Fibroblast of lung (primary cell): ENCODE results near the gene ZC3H8. TPM values are rescaled to one million over a fixed set of nuclear protein-coding genes. Genes with fewer than 3 reads are reported as not detected.

ENCODE experiments used
- DNase-seq, 2 donors: peaks; one replicate each; pipeline versions ENCODE4 v3.0.0 to v3.0.0-alpha.2; 2010; ENCODE audit warnings: low read depth in 2 of 2
- H2AFZ ChIP-seq: 2 replicates; pipeline ENCODE4 v1.5.1; 2012; ENCODE audit warnings: low read length, control low read depth, inconsistent platforms
- H3K27ac ChIP-seq: 2 replicates; pipeline ENCODE4 v1.5.1; 2011; ENCODE audit warnings: low read length, control low read depth; ENCODE audit not compliant: insufficient read depth
- H3K27me3 ChIP-seq: 2 replicates; pipeline ENCODE4 v1.5.1; 2011; ENCODE audit warnings: mild to moderate bottlenecking, low read length; ENCODE audit not compliant: control insufficient read depth, insufficient read depth
- H3K36me3 ChIP-seq: 2 replicates; pipeline ENCODE4 v1.5.1; 2011; ENCODE audit warnings: low read length; ENCODE audit not compliant: control insufficient read depth, insufficient read depth
- H3K4me1 ChIP-seq: 2 replicates; pipeline ENCODE4 v1.5.1; 2011; ENCODE audit warnings: low read length; ENCODE audit not compliant: control insufficient read depth, insufficient read depth; ENCODE audit errors: extremely low read depth
- H3K4me2 ChIP-seq: 2 replicates; pipeline ENCODE4 v1.5.1; 2011; ENCODE audit warnings: low read length, control low read depth; ENCODE audit not compliant: insufficient read depth; ENCODE audit errors: extremely low read depth
- H3K4me3 ChIP-seq, 4 experiments: fragments of 200-600 bp in 1 of 4; sonication (generic) in 1 of 4; replicated peaks in 1 of 4; 2 replicates each; pipeline ENCODE4 v1.5.1; 2011 to 2016; ENCODE audit warnings: low read length in 4 of 4, low read depth in 3 of 4, mild to moderate bottlenecking in 3 of 4, control low read depth in 2 of 4, inconsistent platforms in 1 of 4, mixed read lengths in 1 of 4; ENCODE audit not compliant: insufficient read depth in 1 of 4; ENCODE audit errors: control extremely low read depth in 1 of 4
- H3K79me2 ChIP-seq: 2 replicates; pipeline ENCODE4 v1.5.1; 2012; ENCODE audit warnings: mild to moderate bottlenecking, low read length, inconsistent platforms; ENCODE audit not compliant: control insufficient read depth, insufficient read depth
- H3K9ac ChIP-seq: 2 replicates; pipeline ENCODE4 v1.5.1; 2011; ENCODE audit warnings: mild to moderate bottlenecking, low read length, control low read depth; ENCODE audit not compliant: insufficient read depth
- H3K9me3 ChIP-seq: 2 replicates; pipeline ENCODE4 v1.5.1; 2012; ENCODE audit warnings: low read depth, low read length; ENCODE audit not compliant: control insufficient read depth, insufficient read depth
- H4K20me1 ChIP-seq: 2 replicates; pipeline ENCODE4 v1.5.1; 2011; ENCODE audit warnings: low read length; ENCODE audit not compliant: control insufficient read depth, insufficient read depth; ENCODE audit errors: extremely low read depth
- EZH2 ChIP-seq: IDR thresholded peaks from 2 replicates; pipeline ENCODE4 v1.5.1; 2012; ENCODE audit warnings: low read length, control low read depth, mild to moderate bottlenecking; ENCODE audit errors: missing control alignments
- polyA plus RNA-seq, 2 donors: library from polyadenylated mRNA; depleted of rRNA in 1 of 2; stranded (reverse) in 1 of 2; unstranded in 1 of 2; fragments of >200 nt; gene quantifications; 2 replicates each; pipeline ENCODE4 v1.2.1, GENCODE V29; 2011 to 2012; ENCODE audit warnings: missing spikeins in 1 of 2
- total RNA-seq: library from RNA; depleted of rRNA; stranded (reverse); fragments of >200 nt; gene quantifications from 2 replicates; pipeline ENCODE4 v1.2.1, GENCODE V29; 2014
- TF ChIP-seq, protein P1 (sequence below), 2 donors: IDR thresholded peaks in 1 of 2; conservative IDR thresholded peaks in 1 of 2; 1 replicate in 1 of 2; 2 replicates in 1 of 2; pipeline ENCODE4 v1.5.1; 2011 to 2012; ENCODE audit warnings: low read length in 2 of 2, control low read depth in 1 of 2, inconsistent platforms in 1 of 2, low read depth in 1 of 2, mild to moderate bottlenecking in 1 of 2

The ZC3H8 gene
- total and polyA plus RNA-seq, 2 donors (not counting 1 experiment from before 2014, with no cell fraction given), result 2.8 to 4.6 TPM

DNA sequence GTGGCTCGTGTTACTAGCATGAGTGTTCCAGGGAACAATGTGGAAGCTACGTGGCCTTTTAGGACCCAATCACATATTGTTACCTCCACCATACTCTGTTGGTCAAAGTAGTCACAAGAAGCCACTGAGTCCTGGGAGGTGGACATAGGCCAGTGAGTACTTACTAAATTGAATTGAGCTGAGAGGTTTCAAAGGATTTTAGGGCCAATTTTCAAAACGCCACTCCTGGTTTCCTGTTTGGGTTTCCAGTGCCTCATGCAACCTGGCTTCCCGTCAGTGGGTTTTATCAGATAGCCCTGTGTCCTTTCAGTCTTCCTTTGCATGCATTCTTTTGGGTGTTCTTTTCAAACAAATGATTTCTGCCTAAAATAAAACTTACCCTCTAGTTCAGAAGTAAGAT is 60.4 kb downstream of the ZC3H8 start:
- no peaks in the 10 kb centered on the region for H3K36me3 ChIP-seq
- DNase-seq, result no peak
- H4K20me1 ChIP-seq, result no peaks in the 10 kb centered on the region
- TF ChIP-seq, protein P1, sequence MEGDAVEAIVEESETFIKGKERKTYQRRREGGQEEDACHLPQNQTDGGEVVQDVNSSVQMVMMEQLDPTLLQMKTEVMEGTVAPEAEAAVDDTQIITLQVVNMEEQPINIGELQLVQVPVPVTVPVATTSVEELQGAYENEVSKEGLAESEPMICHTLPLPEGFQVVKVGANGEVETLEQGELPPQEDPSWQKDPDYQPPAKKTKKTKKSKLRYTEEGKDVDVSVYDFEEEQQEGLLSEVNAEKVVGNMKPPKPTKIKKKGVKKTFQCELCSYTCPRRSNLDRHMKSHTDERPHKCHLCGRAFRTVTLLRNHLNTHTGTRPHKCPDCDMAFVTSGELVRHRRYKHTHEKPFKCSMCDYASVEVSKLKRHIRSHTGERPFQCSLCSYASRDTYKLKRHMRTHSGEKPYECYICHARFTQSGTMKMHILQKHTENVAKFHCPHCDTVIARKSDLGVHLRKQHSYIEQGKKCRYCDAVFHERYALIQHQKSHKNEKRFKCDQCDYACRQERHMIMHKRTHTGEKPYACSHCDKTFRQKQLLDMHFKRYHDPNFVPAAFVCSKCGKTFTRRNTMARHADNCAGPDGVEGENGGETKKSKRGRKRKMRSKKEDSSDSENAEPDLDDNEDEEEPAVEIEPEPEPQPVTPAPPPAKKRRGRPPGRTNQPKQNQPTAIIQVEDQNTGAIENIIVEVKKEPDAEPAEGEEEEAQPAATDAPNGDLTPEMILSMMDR (conservative IDR thresholded peaks at IDR 0.05 in 1 of 2, IDR thresholded peaks at IDR 0.05 in 1 of 2; ENCODE audit: low read depth in 1 of 2, low read length in 2 of 2), result no peak
- TF ChIP-seq EZH2, result no peak
- H3K9ac ChIP-seq, result no peak overlapping the region
- H3K4me2 ChIP-seq, result no peak overlapping the region
- no peaks in the 10 kb centered on the region for H3K79me2 ChIP-seq
- no peak overlapping the region for H3K27ac ChIP-seq
- no peak overlapping the region for H3K4me3 ChIP-seq
- no peaks in the 10 kb centered on the region for H3K27me3 ChIP-seq
- no peaks in the 10 kb centered on the region for H3K9me3 ChIP-seq
- no peaks in the 10 kb centered on the region for H3K4me1 ChIP-seq
- no peak overlapping the region for H2AFZ ChIP-seq

DNA sequence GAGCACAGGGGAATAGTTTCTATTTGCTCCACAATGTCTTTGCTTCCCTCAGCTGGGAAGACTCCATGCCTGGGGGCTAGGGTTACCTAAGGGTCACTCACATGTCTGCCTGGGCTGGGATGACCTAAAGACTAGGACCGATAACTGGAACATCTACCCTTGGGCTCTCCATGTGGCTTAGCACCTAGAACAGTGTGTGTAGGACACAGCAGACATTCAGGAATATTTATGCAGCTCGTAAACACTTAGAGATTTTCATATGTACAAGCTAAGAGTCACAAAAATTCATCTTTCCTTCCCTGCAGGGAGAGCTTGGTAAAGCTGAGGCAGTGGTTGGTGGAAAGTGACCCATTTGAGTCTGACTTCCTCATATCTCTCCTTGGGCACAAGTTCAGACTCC is 60.8 kb downstream of the ZC3H8 start:
- Histone ChIP-seq H3K4me2 (no peak overlapping the region), H3K27me3 (no peaks in the 10 kb centered on the region), H3K4me1 (no peaks in the 10 kb centered on the region), H3K79me2 (no peaks in the 10 kb centered on the region), H3K9me3 (no peaks in the 10 kb centered on the region), H3K36me3 (no peaks in the 10 kb centered on the region), H3K4me3 (no peak overlapping the region), H4K20me1 (no peaks in the 10 kb centered on the region), H2AFZ (no peak overlapping the region), H3K27ac (no peak overlapping the region), H3K9ac (no peak overlapping the region)
- TF ChIP-seq, protein P1 (conservative IDR thresholded peaks at IDR 0.05 in 1 of 2, IDR thresholded peaks at IDR 0.05 in 1 of 2; ENCODE audit: low read depth in 1 of 2, low read length in 2 of 2), result no peak
- DNase-seq, result no peak

DNA sequence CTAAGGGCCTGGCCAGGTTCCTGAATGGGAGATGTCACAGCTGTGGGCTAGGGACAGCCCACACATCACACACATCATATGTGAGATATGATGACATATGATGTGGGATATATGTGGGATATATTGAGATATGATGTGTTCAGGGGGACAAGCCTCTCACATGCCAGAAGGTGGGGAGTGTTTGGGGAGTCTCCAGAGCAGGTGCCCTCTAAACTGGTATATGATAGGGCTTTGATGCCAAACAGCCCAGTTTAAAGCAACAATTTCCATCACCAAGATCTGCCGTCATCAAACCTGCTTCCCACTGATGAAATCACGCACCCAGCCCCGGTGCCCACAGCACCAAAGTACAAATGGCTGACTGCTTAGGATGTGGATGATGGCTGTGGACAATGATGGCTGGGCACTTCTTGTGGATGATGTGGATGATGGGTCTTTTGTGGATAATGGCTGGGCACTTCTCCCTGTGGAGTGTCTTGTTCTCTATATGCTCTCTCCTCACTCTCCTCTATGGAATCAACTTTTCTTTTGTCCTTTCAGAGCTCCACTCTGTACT is 65.8 kb downstream of the ZC3H8 start:
- Histone ChIP-seq H3K9ac (no peak overlapping the region), H3K4me2 (no peak overlapping the region), H3K36me3 (no peaks in the 10 kb centered on the region), H3K79me2 (no peaks in the 10 kb centered on the region), H3K9me3 (no peaks in the 10 kb centered on the region), H3K4me1 (no peaks in the 10 kb centered on the region), H4K20me1 (no peaks in the 10 kb centered on the region), H3K27ac (no peak overlapping the region), H3K27me3 (no peaks in the 10 kb centered on the region), H3K4me3 (no peak overlapping the region), H2AFZ (no peak overlapping the region)
- DNase-seq, result no peak
- no peak for TF ChIP-seq EZH2
- TF ChIP-seq, protein P1 (conservative IDR thresholded peaks at IDR 0.05 in 1 of 2, IDR thresholded peaks at IDR 0.05 in 1 of 2; ENCODE audit: low read depth in 1 of 2, low read length in 2 of 2), result no peak
